ENCODE results near the gene PGBD2.

- TF ChIP-seq ZNF423 (CRISPR knock-in tag; IDR thresholded peaks at IDR 0.05) (no peak), CTCF (IDR thresholded peaks at IDR 0.05) (no peak), PREB (CRISPR knock-in tag; IDR thresholded peaks at IDR 0.05; ENCODE audit: borderline replicate concordance) (no peak), STAT6 (CRISPR knock-in tag; conservative IDR thresholded peaks at IDR 0.05; ENCODE audit: low read depth) (no peak), ZNF121 (CRISPR knock-in tag; IDR thresholded peaks at IDR 0.05) (no peak), FOXP1 (CRISPR knock-in tag; IDR thresholded peaks at IDR 0.05; ENCODE audit: borderline replicate concordance) (no peak), NFYB (CRISPR knock-in tag; conservative IDR thresholded peaks at IDR 0.05; ENCODE audit: low read depth) (no peak), MYBL2 (CRISPR knock-in tag; IDR thresholded peaks at IDR 0.05) (no peak), ZNF232 (CRISPR knock-in tag; IDR thresholded peaks at IDR 0.05) (no peak), ZNF263 (CRISPR knock-in tag; IDR thresholded peaks at IDR 0.05; ENCODE audit: low read depth) (no peak)
Observed at GRCh38 chr1:248860007-248860406, 46.0 kb upstream of the PGBD2 start.
